ENCODE data around the gene PDK1. TPM values are rescaled to one million over a fixed set of nuclear protein-coding genes. Genes with fewer than 3 reads are reported as not detected.

PDK1 gene
- total RNA-seq, 1 donor from 2014 or later, result 42.3 TPM

DNA sequence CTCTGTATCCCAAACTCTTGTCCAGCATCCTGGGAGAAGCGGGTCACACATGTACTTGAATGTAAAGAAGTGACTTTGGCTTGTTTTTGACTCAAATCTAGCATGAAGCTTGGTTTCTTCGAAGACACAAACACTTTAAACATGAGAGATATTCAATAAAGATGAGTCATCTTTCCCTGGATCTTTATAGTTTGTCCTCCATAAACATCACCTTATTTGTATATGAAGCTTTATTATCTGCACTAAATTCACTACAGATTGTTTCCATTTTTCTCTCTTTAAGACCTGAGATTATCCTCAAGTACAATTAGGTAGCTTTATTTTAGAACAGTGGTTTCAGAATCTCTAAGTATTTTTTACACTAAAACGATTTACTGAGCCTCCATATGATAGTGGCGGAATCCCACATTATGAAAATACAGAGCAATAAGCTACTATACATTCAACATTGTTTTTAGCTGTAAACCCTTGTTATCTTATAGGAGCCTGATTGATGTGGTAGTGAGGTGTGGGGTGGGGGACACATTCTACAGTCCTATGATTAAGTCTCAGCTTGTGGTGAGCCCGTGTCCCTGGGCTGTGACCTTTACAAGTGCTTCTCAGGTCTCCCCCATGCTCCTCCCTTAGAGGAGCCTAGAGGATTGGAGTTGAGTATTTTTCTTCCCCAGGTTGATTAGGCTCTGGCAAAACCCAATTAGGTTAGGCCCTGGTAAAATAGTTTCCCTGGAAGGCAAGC is 100.1 kb downstream of the PDK1 start:
- TF ChIP-seq, protein P1, sequence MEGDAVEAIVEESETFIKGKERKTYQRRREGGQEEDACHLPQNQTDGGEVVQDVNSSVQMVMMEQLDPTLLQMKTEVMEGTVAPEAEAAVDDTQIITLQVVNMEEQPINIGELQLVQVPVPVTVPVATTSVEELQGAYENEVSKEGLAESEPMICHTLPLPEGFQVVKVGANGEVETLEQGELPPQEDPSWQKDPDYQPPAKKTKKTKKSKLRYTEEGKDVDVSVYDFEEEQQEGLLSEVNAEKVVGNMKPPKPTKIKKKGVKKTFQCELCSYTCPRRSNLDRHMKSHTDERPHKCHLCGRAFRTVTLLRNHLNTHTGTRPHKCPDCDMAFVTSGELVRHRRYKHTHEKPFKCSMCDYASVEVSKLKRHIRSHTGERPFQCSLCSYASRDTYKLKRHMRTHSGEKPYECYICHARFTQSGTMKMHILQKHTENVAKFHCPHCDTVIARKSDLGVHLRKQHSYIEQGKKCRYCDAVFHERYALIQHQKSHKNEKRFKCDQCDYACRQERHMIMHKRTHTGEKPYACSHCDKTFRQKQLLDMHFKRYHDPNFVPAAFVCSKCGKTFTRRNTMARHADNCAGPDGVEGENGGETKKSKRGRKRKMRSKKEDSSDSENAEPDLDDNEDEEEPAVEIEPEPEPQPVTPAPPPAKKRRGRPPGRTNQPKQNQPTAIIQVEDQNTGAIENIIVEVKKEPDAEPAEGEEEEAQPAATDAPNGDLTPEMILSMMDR (IDR thresholded peaks at IDR 0.05; ENCODE audit: unreplicated experiment), result no peak
- H3K4me3 Mint-ChIP-seq, result no peak overlapping the region
- H3K27ac Mint-ChIP-seq, result no peak overlapping the region
- H3K36me3 Mint-ChIP-seq, result peaks cover 19% of the 10 kb centered on the region
- H3K4me1 Mint-ChIP-seq, result no peaks in the 10 kb centered on the region
- H3K27me3 Mint-ChIP-seq (ENCODE audit: low read depth), result no peaks in the 10 kb centered on the region
- peaks cover 41% of the 10 kb centered on the region for H3K9me3 Mint-ChIP-seq
- DNase-seq (ENCODE audit: low spot score in 2 of 2, unreplicated experiment in 2 of 2), result no peak

Other genes starting within 250 kb of the PDK1 start
- 32.3 to 40.5 TPM (median 33.3 TPM) in 3 replicates for gene ITGA6, start 128.5 kb upstream of the PDK1 start, total RNA-seq
- gene RAPGEF4, start 179.8 kb downstream of the PDK1 start, total RNA-seq, result 18.0 to 24.7 TPM (median 24.5 TPM) in 3 replicates

Measured in mesothelial cell of epicardium (in vitro differentiated cells).